ENCODE measurements around the gene TOM1.
"Not testable (repeated sequence)": the region's sequence is repeated elsewhere in the genome, so short reads cannot be mapped to it uniquely, and the experiment has no call there.

Gene TOM1

DNA sequence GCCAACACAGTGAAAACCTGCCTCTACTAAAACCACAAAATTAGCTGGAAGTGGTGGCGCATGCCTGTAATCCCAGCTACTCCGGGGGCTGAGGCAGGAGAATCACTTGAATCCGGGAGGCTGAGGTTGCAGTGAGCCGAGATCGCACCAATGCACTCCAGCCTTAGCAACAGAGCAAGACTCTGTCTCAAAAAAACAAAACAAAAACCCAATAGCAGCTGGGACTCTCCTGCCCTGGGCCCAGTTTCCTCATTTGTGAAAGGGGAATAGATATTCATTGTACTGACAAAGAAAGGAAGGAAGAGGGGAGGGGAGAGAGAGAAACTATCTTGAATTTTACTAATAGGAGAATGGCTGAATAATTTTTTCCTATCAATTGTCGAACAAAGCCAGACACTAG is 96.9 kb downstream of the TOM1 start:
- DNase-seq (ENCODE audit: low read depth), result not testable (repeated sequence)

DNA sequence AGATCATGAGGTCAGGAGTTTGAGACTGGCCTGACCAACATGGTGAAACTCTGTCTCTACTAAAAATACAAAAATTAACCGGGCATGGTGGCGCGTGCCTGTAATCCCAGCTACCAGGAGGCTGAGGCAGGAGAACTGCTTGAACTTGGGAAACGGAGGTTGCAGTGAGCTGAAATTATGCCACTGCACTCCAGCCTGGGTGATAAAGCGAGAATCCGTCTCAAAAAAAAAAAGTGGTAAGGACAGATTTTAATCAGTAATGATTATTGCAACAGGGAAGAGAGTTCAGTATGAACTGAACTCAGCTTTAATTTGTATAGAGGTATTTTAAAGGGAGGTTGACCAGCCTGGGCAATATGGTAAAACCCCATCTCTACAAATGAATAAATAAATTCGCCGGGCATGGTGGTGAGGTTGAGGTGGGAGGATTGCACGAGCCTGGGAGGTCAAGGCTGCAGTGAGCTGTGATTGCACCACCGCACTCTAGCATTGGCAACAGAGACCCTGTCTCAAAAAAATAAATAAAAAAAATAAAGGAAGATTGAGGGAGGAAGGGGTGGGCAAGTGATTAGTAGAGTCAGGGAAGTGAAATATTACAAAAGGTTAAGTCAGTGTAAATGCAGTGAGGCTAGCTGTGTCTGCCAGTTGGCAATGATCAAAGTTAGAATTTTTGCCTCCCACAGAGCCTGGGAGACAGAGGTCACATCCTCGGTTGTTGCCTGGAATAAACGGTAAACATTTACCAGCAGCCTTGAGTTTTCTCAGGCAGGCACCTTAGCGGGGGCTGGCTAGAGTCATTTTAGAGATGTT is 97.6 kb downstream of the TOM1 start:
- DNase-seq (ENCODE audit: low read depth), result peak; percentile 65
